Fibroblast of skin of right biceps (primary cell): ENCODE results near the gene RNF182.

Experiments used
- DNase-seq: peaks from one replicate; pipeline ENCODE4 v3.0.0-alpha.2; 2013

RNF182 gene

GRCh38 chr6:13918686-13919250 lies 6.0 kb upstream of the RNF182 start:
- DNase-seq = no peak

DNA sequence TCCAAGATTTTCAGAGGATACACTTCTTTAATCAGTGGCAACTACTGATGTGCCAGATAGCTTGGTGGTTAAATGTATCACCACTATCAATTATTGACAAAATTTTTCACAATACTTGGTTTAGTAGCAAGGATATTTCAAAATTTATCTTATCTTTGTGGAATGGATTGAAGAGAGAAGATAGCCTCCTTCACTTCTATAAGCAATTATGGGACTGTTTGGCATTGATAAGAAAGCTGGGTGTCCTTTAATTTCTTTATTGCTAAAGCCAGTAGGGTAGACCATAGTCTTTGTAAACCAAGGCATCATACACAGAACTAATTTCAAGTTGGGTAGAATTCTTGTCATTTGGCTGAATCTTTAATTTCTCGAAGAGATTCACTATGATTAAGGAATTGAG lies 4.9 kb upstream of the RNF182 start:
- no peak for DNase-seq

- no peak for DNase-seq
These were observed 4.2 kb upstream of the RNF182 start for GRCh38 chr6:13920552-13920951.

DNA sequence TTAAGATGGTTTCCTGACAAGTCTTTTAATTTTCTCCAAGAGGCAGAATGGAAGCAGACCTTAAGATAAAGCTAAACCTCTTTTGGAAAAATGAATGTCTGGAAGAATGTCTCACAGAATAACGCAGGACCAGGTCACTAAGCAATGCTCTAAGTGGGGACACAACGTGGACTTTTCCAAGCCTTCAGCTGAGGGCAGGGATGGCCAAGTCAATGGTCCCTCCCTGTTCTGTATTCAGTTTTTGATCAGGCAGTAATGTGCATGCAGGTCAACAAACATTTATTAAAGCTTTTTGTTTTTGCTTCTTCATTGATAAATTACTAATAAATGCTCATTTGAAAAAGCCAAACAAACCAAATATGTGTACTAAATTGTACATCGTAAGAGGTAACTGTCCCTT lies 2.0 kb upstream of the RNF182 start:
- no peak for DNase-seq

GRCh38 chr6:13923527-13924145 lies 1.1 kb upstream of the RNF182 start:
- DNase-seq = peak; percentile 91

DNA sequence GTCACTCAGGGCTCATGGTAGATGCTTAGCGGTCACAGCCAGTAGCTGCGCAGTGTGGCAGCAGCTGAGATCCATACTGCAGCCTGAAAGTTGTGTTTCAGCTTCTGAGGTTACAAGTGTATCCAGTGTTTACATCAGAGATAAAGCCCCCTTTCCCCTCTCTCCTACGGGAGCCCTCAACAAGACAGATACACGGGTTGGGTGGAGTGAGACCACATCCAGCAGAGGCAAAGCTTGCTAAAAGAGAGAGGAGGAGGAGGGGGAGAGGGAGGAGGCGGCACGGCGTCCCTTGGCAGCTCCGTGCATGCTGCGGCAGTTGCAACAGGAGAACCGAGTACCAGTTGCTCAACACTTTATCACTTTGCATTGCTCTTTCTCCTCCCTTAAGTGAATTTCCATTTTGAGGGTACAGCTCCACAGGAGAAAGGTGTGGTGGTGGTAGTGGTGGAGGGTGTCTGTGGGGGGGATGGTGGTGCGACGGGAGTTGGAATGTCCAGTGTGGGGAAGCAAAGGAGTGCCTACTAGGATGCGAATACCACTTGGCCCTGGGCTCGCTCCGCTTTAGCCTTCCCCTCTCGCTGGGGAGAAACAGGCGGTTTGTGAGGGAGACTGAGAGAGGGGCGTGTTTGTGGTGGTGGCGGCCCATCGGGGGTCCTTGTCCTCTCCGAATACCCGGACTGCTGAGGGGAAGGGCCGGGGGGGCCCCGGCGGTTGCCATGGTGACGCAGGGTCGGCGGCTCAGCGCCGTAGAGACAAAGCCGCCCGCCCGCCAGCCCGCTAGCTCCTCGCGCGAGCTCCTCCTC lies 405 bp upstream of the RNF182 start:
- peak; percentile 59 for DNase-seq

DNA sequence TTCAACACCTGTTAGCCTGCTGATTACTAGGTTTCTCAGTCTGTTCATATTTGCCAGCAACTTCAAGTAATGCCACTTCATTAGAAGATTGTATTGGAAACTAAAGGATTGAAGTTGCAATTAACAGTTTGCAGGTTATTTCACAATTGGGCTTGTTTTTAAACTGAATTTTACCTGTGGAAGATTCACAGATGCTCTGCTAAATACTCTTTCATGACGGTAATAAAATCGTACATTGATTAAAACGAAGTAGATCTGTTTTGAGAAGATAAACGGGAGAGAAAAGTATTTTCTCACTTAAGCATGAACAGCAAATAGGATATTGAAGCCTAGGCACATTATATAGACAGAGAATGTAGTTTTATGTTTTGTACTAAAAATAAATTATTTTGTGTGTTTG lies 1.6 kb downstream of the RNF182 start:
- DNase-seq = no peak

GRCh38 chr6:13927203-13927602 lies 2.5 kb downstream of the RNF182 start:
- DNase-seq = no peak

GRCh38 chr6:13929196-13929595 lies 4.4 kb downstream of the RNF182 start:
- no peak for DNase-seq

DNA sequence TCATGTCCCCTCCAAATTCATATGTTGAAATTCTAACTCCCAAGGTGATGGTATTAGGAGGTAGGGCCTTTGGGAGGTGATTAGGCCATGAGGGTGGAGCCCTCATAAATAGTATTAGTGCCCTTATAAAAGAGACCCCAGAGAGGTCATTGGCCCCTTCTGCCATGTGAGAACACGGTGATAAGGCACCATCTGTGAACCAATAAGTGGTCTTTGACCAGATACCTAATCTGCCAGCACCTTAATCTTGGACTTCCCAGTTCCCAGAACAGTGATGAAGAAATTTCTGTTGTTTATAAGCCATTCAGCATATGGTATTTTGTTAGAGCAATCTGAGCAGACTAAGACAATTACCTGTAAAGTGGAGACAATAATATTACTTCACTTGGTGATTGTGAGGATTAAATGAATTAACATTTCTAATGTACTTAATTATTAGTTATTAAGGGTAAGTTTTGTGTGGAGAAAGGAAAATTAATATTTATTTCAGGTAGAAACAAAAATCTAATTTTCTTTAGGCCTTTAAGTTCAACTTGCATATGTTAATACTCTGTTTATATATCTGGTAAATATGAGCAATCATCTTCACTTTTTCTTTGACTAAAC lies 7.1 kb downstream of the RNF182 start:
- no peak for DNase-seq

GRCh38 chr6:13932785-13933184 lies 8.0 kb downstream of the RNF182 start:
- DNase-seq = no peak

DNA sequence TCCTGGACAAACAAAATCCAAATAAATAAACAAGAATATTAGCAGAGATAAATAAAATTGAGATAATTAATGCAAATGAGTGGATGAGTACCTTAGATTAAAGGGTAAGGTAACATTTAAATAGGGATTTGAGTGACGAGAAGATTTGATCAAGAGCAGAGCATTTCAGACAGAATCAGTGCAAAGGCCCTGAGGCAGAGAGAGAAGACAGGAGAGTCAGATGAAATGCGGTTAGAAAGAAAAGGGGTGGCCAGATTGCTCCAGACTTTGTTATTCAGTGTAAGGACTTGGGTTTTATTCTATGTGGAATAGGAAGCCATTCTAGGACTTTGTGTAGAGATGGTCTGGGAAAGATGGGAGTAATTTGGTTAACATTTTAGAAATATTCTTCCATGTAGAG lies 10.0 kb downstream of the RNF182 start:
- DNase-seq = no peak

DNA sequence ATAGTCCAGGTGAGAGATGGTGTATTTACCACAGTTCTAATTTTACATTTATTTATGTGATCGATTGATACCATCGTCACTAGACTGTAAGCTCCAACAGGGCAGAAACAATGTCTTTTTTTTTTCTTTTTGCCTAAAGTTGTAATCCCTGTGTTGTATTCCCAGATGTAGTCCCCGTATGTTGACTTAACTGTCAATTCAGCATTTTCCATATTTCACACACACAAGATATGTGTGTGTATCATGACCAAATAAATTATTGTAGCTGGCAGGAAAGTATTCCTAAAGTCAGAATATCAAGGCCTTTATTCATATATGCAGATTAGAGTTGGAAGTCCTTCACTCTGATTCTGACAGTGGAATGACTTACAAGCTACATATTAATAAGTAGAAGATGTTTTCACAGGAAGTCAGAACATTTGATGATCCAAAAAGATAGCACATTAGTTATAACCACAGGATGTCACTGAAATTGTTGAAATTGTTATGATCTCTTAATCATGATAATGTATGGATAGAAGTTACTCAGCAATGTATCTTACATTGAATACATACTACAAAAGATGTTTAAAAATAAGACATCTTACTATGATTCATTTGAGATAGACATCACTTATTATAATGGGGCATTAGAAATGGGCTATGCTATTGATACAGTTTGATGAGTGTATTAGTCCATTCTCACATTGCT lies 10.6 kb downstream of the RNF182 start:
- peak; percentile 45 for DNase-seq

DNA sequence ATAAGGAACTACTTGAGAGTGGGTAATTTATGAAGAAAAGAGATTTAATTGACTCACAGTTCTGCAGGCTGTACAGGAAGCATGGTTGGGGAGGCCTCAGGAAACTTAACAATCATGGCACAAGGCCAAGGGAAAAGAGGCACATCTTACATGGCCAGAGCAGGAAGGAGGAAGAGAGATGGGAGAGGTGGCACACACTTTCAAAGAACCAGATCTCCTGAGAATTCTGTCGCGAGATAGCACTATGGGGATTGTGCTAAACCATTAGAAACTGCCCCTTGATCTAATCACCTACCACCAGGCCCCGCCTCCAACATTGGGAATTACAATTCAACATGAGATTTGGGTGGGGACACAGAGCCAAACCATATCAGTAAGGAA lies 11.1 kb downstream of the RNF182 start:
- peak; percentile 14 for DNase-seq

GRCh38 chr6:13941902-13942301 lies 17.1 kb downstream of the RNF182 start:
- no peak for DNase-seq

GRCh38 chr6:13943943-13944342 lies 19.2 kb downstream of the RNF182 start:
- no peak for DNase-seq

- no peak for DNase-seq
These were observed 21.8 kb downstream of the RNF182 start for GRCh38 chr6:13946506-13946905.

- no peak for DNase-seq
These were observed 22.9 kb downstream of the RNF182 start for GRCh38 chr6:13947611-13948178.

GRCh38 chr6:13952101-13952500 lies 27.3 kb downstream of the RNF182 start:
- no peak for DNase-seq

DNA sequence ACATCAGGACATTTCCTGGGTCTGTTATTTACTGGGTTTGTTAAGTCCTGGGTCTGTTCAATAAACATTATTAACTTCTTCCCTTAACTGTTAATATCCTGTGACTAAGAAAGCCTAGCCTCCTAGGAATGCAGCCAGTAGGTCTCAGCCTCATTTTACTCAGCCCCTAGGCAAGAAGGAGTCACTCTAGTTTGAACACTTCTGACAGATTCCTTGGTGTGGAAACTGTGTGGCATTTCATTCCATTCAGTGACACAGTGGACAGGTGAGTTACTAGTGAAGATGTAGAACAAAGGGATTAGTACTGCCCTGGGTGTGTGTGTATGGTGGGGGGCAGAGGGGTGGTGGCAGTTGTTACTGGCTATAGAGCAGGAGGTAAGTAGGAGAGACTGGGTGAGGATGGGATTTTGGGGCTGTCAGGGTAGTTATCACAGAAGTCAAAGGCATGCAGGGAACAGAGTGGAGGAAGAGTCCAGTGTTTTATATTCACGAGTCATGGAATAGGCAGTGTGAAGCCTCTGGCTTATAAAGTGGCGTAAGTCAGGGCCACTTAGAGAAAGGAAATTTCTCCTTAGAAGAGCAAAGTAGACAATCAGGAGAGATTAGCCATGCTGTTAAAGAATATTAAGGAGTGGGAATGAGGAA lies 28.4 kb downstream of the RNF182 start:
- DNase-seq = peak; percentile 54

GRCh38 chr6:13965582-13966127 lies 40.9 kb downstream of the RNF182 start:
- no peak for DNase-seq

DNA sequence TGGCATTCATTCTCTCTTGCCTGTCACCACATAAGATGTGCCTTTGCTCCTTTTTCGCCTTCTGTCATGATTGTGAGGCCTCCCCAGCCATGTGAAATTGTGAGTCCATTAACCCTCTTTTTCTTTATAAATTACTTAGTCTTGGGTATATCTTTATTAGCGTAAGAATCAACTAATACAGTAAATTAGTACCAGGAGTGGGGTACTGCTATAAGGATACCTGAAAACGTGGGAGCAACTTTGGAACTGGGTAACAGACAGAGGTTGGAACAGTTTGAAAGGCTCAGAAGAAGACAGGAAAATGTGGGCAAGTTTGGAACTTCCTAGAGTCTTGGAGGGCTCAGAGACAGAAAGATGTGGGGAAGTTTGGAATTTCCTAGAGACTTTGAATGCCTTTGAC lies 46.6 kb downstream of the RNF182 start:
- no peak for DNase-seq
